GM21447 (cell line): Measurements from ENCODE around the gene PCDHA4.
"Not testable (repeated sequence)": the region's sequence is repeated elsewhere in the genome, so short reads cannot be mapped to it uniquely, and the experiment has no call there.

Source experiments
- ATAC-seq: cut with Tn5 transposase; IDR thresholded peaks from one replicate; pipeline ENCODE4 v1.9.1; 2021; ENCODE audit not compliant: unreplicated experiment

The PCDHA4 gene

DNA sequence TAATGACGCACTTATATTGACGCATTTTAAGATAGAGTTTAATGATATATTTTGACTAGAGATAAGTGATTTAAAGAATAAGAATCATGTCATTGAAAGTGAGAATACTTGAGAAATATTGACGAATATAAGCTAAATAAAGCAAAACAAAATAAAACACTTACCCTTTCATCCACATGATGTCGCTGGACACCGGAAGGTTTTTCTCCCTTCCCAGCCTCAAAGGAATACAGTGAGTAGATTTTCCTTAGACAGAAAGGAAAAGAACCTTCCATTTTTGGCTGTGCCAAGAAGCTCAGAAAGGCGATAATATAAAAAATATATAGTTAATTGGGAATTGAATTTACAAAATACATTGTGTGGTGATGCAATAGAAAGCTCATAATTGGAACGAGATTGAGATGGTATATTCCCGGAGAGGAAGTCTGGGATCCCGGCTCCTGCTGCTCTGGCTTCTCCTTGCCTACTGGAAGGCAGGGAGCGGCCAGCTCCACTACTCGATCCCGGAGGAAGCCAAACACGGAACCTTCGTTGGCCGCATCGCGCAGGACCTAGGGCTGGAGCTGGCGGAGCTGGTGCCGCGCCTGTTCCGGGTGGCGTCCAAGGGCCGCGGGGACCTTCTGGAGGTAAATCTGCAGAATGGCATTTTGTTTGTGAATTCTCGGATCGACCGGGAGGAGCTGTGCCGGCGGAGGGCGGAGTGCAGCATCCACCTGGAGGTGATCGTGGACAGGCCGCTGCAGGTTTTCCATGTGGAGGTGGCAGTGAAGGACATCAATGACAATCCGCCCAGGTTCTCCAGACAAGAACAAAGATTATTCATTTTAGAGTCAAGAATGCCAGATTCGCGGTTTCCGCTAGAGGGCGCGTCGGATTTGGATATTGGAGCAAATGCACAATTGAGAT, 14.8 kb downstream of the PCDHA4 start, which contains the start of gene PCDHA5:
PCDHA5 (plus strand) TSS at position 239 of the 906 bp plus-strand sequence.
- ATAC-seq: no peak

DNA sequence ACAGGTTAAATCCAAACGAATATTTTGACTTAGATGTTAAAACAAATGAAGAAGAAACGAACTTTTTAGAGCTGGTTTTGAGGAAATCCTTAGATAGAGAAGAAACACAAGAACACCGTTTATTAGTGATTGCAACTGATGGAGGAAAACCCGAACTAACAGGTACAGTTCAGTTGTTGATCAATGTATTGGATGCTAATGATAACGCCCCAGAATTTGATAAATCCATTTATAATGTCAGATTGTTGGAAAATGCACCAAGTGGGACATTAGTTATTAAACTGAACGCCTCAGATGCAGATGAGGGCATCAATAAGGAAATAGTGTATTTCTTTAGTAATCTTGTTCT, 15.4 kb downstream of the PCDHA4 start:
- ATAC-seq: no peak

DNA sequence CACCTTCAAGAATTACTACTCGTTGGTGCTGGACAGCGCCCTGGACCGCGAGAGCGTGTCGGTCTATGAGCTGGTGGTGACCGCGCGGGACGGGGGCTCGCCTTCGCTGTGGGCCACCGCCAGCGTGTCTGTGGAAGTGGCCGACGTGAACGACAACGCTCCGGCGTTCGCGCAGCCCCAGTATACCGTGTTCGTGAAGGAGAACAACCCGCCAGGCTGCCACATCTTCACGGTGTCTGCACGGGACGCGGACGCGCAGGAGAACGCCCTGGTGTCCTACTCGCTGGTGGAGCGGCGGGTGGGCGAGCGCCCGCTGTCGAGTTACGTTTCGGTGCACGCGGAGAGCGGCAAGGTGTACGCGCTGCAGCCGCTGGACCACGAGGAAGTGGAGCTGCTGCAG, 16.1 kb downstream of the PCDHA4 start:
- not testable (repeated sequence) for ATAC-seq

DNA sequence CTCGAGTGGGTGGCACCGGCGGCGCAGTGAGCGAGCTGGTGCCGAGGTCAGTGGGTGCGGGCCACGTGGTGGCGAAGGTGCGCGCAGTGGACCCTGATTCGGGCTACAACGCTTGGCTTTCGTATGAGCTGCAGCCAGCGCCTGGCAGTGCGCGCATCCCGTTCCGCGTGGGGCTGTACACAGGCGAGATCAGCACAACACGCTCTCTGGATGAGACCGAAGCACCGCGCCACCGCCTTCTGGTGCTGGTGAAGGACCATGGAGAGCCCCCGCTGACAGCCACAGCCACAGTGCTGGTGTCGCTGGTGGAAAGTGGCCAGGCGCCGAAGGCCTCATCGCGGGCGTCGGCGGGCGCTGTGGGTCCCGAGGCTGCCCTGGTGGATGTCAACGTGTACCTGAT, 16.6 kb downstream of the PCDHA4 start:
- no peak for ATAC-seq

DNA sequence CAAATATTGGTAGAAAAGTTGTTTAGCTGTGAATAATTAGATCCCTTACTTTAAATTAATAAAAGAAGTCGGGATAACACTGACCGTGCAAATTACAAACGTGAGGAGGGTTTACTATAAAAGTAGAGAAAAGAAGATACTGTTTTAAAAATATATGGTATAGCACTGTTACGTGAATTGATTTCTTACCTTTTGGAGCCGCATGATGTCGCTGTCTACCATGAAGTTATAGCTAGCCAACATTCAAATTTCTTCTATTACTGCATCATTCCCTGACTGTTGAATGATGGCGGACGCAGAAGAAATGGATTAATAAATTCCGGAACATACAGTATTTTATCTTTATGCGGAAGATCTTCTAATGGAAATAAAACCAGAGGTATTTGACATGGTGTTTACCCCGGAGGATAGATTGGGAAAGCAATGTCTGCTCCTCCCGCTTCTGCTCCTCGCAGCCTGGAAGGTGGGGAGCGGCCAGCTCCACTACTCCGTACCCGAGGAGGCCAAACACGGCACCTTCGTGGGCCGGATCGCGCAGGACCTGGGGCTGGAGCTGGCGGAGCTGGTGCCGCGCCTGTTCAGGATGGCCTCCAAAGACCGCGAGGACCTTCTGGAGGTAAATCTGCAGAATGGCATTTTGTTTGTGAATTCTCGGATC, 21.0 kb downstream of the PCDHA4 start, which contains the start of gene PCDHA6:
PCDHA6 (plus strand) TSS at position 257 of the 658 bp plus-strand sequence; CDS start at position 389, 132 bp downstream.
- ATAC-seq: no peak

DNA sequence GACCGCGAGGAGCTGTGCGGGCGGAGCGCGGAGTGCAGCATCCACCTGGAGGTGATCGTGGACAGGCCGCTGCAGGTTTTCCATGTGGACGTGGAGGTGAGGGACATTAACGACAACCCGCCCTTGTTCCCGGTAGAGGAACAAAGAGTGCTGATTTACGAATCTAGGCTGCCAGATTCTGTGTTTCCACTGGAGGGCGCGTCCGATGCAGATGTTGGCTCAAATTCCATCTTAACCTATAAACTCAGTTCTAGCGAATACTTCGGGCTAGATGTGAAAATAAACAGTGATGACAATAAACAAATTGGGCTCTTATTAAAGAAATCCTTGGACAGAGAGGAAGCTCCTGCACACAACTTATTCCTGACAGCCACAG, 21.5 kb downstream of the PCDHA4 start:
- no peak for ATAC-seq

DNA sequence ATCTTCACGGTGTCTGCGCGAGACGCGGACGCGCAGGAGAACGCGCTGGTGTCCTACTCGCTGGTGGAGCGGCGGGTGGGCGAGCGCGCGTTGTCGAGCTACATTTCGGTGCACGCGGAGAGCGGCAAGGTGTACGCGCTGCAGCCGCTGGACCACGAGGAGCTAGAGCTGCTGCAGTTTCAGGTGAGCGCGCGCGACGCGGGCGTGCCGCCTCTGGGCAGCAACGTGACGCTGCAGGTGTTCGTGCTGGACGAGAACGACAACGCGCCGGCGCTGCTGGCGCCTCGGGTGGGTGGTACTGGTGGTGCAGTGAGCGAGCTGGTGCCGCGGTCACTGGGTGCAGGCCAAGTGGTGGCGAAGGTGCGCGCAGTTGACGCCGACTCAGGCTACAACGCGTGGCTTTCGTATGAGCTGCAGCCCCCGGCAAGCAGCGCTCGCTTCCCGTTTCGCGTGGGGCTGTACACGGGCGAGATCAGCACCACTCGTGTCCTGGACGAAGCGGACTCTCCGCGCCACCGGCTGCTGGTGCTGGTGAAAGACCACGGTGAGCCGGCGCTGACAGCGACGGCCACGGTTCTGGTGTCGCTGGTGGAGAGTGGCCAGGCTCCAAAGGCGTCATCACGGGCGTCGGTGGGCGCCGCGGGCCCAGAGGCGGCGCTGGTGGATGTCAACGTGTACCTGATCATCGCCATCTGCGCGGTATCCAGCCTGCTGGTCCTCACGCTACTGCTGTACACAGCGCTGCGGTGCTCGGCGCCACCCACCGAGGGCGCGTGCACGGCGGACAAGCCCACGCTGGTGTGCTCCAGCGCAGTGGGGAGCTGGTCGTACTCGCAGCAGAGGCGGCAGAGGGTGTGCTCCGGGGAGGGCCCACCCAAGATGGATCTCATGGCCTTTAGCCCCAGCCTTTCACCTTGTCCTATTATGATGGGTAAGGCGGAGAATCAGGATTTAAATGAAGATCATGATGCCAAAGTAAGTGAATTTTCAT, 22.9 kb downstream of the PCDHA4 start:
- ATAC-seq: not testable (repeated sequence)

DNA sequence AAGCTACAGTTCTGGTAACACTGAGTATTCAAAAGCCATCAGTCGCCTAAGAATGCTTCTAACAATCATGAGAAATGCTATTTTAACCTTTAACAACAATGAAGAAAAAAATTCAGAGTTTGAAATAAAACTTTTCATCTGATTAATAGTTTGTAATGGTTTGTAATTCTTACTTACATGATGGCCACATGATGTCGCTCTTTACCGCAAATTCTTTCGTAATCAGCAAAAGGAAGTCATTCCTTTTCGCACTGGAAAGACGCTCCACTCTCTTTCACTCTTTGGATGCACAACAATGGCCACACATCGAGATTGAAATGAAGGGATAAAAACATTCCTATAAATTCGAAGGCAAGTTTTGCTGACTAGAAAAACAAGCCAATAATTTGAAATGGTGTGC, 27.1 kb downstream of the PCDHA4 start, which contains the start of gene PCDHA7:
PCDHA7 (plus strand) TSS at position 277 of the 400 bp plus-strand sequence; CDS start at position 392, 115 bp downstream.
- no peak for ATAC-seq

DNA sequence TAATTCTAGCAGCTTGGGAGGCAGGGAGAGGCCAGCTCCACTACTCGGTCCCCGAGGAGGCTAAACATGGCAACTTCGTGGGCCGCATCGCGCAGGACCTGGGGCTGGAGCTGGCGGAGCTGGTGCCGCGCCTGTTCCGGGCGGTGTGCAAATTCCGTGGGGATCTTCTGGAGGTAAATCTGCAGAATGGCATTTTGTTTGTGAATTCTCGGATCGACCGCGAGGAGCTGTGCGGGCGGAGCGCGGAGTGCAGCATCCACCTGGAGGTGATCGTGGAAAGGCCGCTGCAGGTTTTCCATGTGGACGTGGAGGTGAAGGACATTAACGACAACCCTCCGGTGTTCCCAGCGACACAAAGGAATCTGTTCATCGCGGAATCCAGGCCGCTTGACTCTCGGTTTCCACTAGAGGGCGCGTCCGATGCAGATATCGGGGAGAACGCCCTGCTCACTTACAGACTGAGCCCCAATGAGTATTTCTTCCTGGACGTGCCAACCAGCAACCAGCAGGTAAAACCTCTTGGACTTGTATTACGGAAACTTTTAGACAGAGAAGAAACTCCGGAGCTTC, 27.7 kb downstream of the PCDHA4 start:
- not testable (repeated sequence) for ATAC-seq

DNA sequence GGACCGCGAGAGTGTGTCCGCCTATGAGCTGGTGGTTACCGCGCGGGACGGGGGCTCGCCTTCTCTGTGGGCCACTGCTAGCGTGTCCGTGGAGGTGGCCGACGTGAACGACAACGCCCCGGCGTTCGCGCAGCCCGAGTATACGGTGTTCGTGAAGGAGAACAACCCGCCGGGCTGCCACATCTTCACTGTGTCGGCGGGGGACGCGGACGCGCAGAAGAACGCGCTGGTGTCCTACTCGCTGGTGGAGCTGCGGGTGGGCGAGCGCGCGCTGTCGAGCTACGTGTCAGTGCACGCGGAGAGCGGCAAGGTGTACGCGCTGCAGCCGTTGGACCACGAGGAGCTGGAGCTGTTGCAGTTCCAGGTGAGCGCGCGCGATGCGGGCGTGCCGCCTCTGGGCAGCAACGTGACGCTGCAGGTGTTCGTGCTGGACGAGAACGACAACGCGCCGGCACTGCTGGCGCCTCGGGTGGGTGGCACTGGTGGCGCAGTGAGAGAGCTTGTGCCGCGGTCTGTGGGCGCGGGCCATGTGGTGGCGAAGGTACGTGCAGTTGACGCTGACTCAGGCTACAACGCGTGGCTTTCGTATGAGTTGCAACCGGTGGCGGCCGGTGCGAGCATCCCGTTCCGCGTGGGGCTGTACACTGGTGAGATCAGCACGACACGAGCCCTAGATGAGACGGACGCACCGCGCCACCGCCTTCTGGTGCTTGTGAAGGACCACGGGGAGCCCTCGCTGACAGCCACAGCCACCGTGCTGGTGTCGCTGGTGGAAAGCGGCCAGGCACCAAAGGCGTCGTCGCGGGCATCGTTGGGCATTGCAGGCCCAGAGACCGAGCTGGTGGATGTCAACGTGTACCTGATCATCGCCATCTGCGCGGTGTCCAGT, 29.0 kb downstream of the PCDHA4 start:
- no peak for ATAC-seq

DNA sequence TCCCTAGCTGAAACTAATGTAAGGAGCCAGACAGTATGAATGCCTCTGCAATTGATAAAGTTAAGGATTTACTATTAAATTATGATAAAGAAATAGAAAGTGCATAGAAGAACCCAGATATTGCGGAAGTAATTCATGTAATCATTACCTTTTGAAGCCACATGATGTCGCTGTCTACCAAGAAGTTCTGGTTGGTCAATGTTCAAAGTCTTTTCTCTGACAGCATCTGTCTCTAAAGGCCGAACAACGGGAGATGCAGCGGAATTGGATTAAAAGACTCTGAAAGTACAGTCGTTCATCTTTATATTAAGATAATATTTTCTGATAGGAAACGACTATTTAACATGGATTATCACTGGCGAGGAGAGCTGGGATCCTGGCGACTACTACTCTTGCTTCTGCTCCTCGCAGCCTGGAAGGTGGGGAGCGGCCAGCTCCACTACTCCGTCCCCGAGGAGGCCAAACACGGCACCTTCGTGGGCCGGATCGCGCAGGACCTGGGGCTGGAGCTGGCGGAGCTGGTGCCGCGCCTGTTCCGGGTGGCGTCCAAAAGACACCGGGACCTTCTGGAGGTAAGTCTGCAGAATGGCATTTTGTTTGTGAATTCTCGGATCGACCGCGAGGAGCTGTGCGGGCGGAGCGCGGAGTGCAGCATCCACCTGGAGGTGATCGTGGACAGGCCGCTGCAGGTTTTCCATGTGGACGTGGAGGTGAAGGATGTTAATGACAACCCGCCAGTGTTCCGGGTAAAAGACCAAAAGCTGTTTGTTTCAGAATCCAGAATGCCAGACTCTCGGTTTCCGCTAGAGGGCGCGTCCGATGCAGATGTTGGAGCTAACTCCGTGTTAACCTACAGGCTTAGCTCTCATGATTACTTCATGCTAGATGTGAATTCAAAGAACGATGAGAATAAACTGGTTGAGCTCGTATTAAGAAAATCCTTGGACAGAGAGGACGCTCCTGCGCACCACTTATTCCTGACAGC, 34.4 kb downstream of the PCDHA4 start, which contains the start of gene PCDHA8:
PCDHA8 (plus strand) TSS at position 210 of the 985 bp plus-strand sequence; CDS start at position 345, 135 bp downstream.
- ATAC-seq: no peak

DNA sequence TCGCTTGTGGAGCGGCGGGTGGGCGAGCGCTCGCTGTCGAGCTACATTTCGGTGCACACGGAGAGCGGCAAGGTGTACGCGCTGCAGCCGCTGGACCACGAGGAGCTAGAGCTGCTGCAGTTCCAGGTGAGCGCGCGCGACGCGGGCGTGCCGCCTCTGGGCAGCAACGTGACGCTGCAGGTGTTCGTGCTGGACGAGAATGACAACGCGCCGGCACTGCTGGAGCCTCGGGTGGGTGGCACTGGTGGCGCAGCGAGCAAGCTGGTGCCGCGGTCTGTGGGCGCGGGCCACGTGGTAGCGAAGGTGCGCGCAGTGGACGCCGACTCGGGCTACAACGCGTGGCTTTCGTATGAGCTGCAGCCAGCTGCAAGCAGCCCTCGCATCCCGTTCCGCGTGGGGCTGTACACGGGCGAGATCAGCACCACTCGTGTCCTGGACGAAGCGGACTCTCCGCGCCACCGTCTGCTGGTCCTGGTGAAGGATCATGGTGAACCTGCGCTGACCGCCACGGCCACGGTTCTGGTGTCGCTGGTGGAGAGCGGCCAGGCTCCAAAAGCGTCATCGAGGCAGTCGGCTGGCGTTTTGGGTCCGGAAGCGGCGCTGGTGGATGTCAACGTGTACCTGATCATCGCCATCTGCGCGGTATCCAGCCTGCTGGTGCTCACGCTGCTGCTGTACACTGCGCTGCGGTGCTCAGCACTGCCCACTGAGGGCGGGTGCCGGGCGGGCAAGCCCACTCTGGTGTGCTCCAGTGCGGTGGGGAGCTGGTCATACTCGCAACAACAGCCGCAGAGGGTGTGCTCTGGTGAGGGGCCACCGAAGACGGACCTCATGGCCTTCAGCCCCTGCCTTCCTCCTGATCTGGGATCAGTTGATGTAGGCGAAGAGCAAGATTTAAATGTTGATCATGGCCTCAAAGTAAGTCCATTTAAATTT, 36.2 kb downstream of the PCDHA4 start:
- no peak for ATAC-seq

DNA sequence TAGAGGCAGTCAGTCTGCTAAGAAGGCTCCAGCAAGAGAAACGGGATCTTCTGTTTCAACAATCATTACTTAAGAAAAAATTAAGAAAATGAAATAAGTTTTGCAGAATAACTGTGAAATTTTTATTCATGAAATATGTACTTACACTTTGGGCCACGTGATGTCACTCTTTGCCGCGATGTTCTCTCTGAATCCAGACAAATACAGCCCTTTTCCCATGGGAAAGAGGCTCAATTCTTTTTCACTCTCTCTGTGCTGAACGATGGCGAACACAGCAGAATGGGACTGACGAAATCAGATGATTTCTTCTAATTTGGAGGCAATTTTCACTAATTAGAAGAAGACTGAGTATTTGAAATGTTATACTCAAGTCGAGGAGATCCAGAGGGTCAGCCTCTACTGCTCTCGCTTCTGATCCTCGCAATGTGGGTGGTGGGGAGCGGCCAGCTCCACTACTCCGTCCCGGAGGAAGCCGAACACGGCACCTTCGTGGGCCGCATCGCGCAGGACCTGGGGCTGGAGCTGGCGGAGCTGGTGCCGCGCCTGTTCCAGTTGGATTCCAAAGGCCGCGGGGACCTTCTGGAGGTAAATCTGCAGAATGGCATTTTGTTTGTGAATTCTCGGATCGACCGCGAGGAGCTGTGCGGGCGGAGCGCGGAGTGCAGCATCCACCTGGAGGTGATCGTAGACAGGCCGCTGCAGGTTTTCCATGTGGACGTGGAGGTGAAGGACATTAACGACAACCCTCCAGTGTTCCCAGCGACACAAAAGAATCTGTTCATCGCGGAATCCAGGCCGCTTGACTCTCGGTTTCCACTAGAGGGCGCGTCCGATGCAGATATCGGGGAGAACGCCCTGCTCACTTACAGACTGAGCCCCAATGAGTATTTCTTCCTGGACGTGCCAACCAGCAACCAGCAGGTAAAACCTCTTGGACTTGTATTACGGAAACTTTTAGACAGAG, 41.6 kb downstream of the PCDHA4 start, which contains the start of gene PCDHA9:
PCDHA9 (plus strand) TSS at position 244 of the 964 bp plus-strand sequence; CDS start at position 358, 114 bp downstream.
- ATAC-seq: not testable (repeated sequence)

DNA sequence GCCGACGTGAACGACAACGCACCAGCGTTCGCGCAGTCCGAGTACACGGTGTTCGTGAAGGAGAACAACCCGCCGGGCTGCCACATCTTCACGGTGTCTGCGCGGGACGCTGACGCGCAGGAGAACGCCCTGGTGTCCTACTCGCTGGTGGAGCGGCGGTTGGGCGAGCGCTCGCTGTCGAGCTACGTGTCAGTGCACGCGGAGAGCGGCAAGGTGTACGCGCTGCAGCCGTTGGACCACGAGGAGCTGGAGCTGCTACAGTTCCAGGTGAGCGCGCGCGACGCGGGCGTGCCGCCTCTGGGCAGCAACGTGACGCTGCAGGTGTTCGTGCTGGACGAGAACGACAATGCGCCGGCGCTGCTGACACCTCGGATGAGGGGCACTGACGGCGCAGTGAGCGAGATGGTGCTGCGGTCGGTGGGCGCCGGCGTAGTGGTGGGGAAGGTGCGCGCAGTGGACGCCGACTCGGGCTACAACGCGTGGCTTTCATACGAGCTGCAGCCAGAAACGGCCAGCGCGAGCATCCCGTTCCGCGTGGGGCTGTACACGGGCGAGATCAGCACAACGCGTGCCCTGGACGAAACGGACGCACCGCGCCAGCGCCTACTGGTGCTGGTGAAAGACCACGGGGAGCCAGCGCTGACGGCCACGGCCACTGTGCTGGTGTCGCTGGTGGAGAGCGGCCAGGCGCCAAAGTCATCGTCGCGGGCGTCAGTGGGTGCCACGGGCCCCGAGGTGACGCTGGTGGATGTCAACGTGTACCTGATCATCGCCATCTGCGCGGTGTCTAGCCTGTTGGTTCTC, 43.2 kb downstream of the PCDHA4 start:
- not testable (repeated sequence) for ATAC-seq
